ENCODE results near the gene KLF9.
A peak's percentile ranks its signal among the peaks of the same experiment; 100 is the strongest.

KLF9 gene

GRCh38 chr9:70413799-70414775 is at the start of gene KLF9:
TSS of gene KLF9 (minus strand) at chr9:70414657. CDS start at chr9:70413363, 1,294 bp downstream.
- DNase-seq: peak; percentile 77

GRCh38 chr9:70463877-70464276 is 49.4 kb upstream of the KLF9 start:
- DNase-seq: no peak

GRCh38 chr9:70462300-70462699 is 47.8 kb upstream of the KLF9 start:
- DNase-seq: no peak

GRCh38 chr9:70457235-70457634 is 42.8 kb upstream of the KLF9 start:
- no peak for DNase-seq

- no peak for DNase-seq
These were observed 41.7 kb upstream of the KLF9 start for GRCh38 chr9:70455993-70456704.

GRCh38 chr9:70452365-70452764 is 37.9 kb upstream of the KLF9 start:
- no peak for DNase-seq

- no peak for DNase-seq
These were observed 37.3 kb upstream of the KLF9 start for GRCh38 chr9:70451765-70452164.

- no peak for DNase-seq
These were observed 36.3 kb upstream of the KLF9 start for GRCh38 chr9:70450738-70451137.

- DNase-seq: no peak
These were observed 35.0 kb upstream of the KLF9 start for GRCh38 chr9:70449461-70449860.

GRCh38 chr9:70448919-70449318 is 34.5 kb upstream of the KLF9 start:
- no peak for DNase-seq

- DNase-seq: no peak
These were observed 30.4 kb upstream of the KLF9 start for GRCh38 chr9:70444904-70445303.

- DNase-seq: no peak
These were observed 27.9 kb upstream of the KLF9 start for GRCh38 chr9:70442328-70442848.

- DNase-seq: no peak
These were observed 27.2 kb upstream of the KLF9 start for GRCh38 chr9:70441622-70442021.

GRCh38 chr9:70439991-70440706 is 25.7 kb upstream of the KLF9 start:
- DNase-seq: no peak

GRCh38 chr9:70438341-70438928 is 24.0 kb upstream of the KLF9 start:
- DNase-seq: no peak

- DNase-seq: no peak
These were observed 21.5 kb upstream of the KLF9 start for GRCh38 chr9:70435948-70436347.

- no peak for DNase-seq
These were observed 15.4 kb upstream of the KLF9 start for GRCh38 chr9:70429899-70430298.

GRCh38 chr9:70428781-70429180 is 14.3 kb upstream of the KLF9 start:
- no peak for DNase-seq

GRCh38 chr9:70427161-70427945 is 12.9 kb upstream of the KLF9 start:
- no peak for DNase-seq

- DNase-seq: no peak
These were observed 10.7 kb upstream of the KLF9 start for GRCh38 chr9:70425192-70425591.

GRCh38 chr9:70422371-70423043 is 8.1 kb upstream of the KLF9 start:
- no peak for DNase-seq

All from NCI-H2171 (cell line).